Esophagus squamous epithelium (tissue), 4 donors: ENCODE results near the gene COL4A1.

ENCODE experiments used
- CTCF ChIP-seq, 6 experiments: fragments of 450-650 bp in 4 of 6; fragments of 200-600 bp in 2 of 6; sonication (generic) in 2 of 6; IDR thresholded peaks; one replicate each; pipeline ENCODE4 v1.5.1; 2016 to 2019; ENCODE audit warnings: antibody characterized with exemption in 6 of 6, mild to moderate bottlenecking in 4 of 6, moderate library complexity in 4 of 6
- POLR2A ChIP-seq, 4 donors: fragments of 450-650 bp; IDR thresholded peaks; one replicate each; pipeline ENCODE4 v1.6.1; 2017; ENCODE audit warnings: antibody characterized with exemption in 4 of 4, mild to moderate bottlenecking in 4 of 4, moderate library complexity in 3 of 4

GRCh38 chr13:110150384-110151101 is 156.4 kb downstream of the COL4A1 start:
- TF ChIP-seq CTCF (IDR thresholded peaks at IDR 0.05) (no peak), POLR2A (IDR thresholded peaks at IDR 0.05) (no peak)
